SU-DHL-6 (cell line): ENCODE measurements around the gene MTRFR.

Source experiments
- CTCF ChIP-seq: fragments of 200-600 bp; sonication (generic); IDR thresholded peaks from one replicate; pipeline ENCODE4 v1.5.1; 2017; ENCODE audit warnings: antibody characterized with exemption, mild to moderate bottlenecking, low read length, moderate library complexity; ENCODE audit not compliant: insufficient read depth, poor library complexity, severe bottlenecking
- EZH2phosphoT487 ChIP-seq: fragments of 200-600 bp; sonication (generic), shearing (Covaris generic); conservative IDR thresholded peaks from 2 replicates; pipeline ENCODE4 v1.6.1; 2018; ENCODE audit warnings: mild to moderate bottlenecking, antibody characterized with exemption, low read length, moderate library complexity, mixed read lengths

- TF ChIP-seq CTCF (no peak), EZH2phosphoT487 (no peak)
These were observed 10.0 kb upstream of the MTRFR start for GRCh38 chr12:123223241-123223668.
